PC-3 (cell line): Measurements from ENCODE around the gene NPW.

Experiments used
- CTCF ChIP-seq: fragments of 300-600 bp; sonication (generic); conservative IDR thresholded peaks from 2 replicates; pipeline ENCODE4 v1.5.1; 2017; ENCODE audit warnings: antibody characterized with exemption, low read depth, mild to moderate bottlenecking, low read length
- EZH2phosphoT487 ChIP-seq: fragments of 300-600 bp; sonication (generic); IDR thresholded peaks from 2 replicates; pipeline ENCODE4 v1.6.1; 2018; ENCODE audit warnings: mild to moderate bottlenecking, antibody characterized with exemption, low read length, borderline replicate concordance

DNA sequence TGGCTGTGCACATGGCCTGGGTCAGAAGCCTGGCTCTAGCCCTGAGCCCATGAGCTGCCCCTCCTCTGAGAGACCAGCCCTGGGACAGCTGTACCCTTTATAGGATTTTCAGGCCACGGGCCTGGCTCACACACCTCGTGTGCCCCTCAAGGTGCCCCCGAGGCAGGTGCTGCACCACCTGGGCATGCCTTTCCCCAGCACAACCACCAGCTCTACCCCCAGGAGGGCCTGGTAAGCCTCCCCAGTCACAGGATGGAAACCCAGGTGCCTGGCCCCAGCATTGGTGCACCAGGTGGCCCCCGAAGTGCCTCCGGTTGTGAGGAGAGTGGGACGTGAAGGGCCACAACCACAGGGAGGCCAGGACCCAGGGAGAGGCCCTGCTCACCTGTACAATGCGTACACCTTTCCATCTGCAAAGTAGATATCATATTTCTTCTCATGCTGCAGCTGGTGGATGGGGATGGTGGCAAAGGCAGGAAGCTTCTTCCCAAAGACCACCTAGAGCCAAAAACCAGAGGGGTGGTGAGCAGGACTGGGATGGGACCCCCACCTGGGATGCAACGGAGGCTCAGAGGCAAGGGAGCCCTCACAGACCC lies 16.3 kb upstream of the NPW start:
- TF ChIP-seq CTCF, result no peak
- no peak for TF ChIP-seq EZH2phosphoT487
